ENCODE measurements around the gene ALG14. TPM values are rescaled to one million over a fixed set of nuclear protein-coding genes. Genes with fewer than 3 reads are reported as not detected.

ALG14 gene
- total and polyA plus RNA-seq, 2 donors (not counting 3 experiments of a cell fraction or from before 2014, with no cell fraction given): 2.6 to 8.6 TPM

GRCh38 chr1:95041491-95042165, 31.1 kb downstream of the ALG14 start:
- Histone ChIP-seq H4K20me1 (replicated peaks; ENCODE audit: control insufficient read depth, extremely low read depth, insufficient read depth, low read length) (no peaks in the 10 kb centered on the region), H3K36me3 (ENCODE audit: control insufficient read depth in 2 of 2, extremely low read depth in 1 of 2, insufficient read depth in 2 of 2, low read length in 2 of 2) (no peaks in the 10 kb centered on the region), H3K4me3 (replicated peaks in 1 of 3; ENCODE audit: insufficient read depth in 1 of 3, low read depth in 1 of 3, low read length in 3 of 3) (no peak overlapping the region), H3K9me1 (replicated peaks; ENCODE audit: control insufficient read depth, extremely low read depth, insufficient read depth, low read length) (no peaks in the 10 kb centered on the region), H3K9me3 (replicated peaks; ENCODE audit: control insufficient read depth, insufficient read depth, low read length) (no peaks in the 10 kb centered on the region), H3K27me3 (ENCODE audit: control insufficient read depth in 2 of 2, insufficient read depth in 2 of 2, low read length in 2 of 2) (no peaks in the 10 kb centered on the region), H3K9ac (replicated peaks; ENCODE audit: extremely low read depth, insufficient read depth, low read length) (no peak overlapping the region), H3K79me2 (ENCODE audit: control insufficient read depth, insufficient read depth, low read length) (no peaks in the 10 kb centered on the region), H3K4me1 (ENCODE audit: control insufficient read depth, extremely low read depth, insufficient read depth, low read length) (no peaks in the 10 kb centered on the region), H2AFZ (ENCODE audit: low read depth, low read length) (no peak overlapping the region), H3K27ac (ENCODE audit: insufficient read depth, low read depth, low read length) (no peak overlapping the region), H3K4me2 (ENCODE audit: insufficient read depth, low read length) (no peak overlapping the region)
- CTCF ChIA-PET: interaction anchor here (0.6 to 3.5 kb wide), 79 partner anchors 9 to 562 kb away, joined by 3 to 360 read pairs (median 7); partner anchors contain the start of genes ALG14, CNN3, RWDD3 and SLC44A3
- FAIRE-seq: peak; percentile 94
- dilution Hi-C loops (cut with MboI; ENCODE audit: extremely low pct_ligation_motif_present, low sequenced_read_pairs) (loop anchor here (25.0 kb wide), 1 partner anchor 129 kb away; no protein-coding TSS in a partner anchor), intact Hi-C loops (cut with micrococcal nuclease) (loop anchor here (1.0 to 2.0 kb wide), 5 partner anchors 15 to 561 kb away; partner anchors contain the start of gene CNN3)
- peak; percentile 83 for DNase-seq (ENCODE audit: low read depth, low spot score)
- TF ChIP-seq JUN (IDR thresholded peaks at IDR 0.05; ENCODE audit: borderline replicate concordance, insufficient read depth, insufficient read length, low read depth) (no peak), POLR2AphosphoS5 (IDR thresholded peaks at IDR 0.05; ENCODE audit: insufficient read depth, low read depth, low read length) (no peak), CTCF (IDR thresholded peaks at IDR 0.05; ENCODE audit: extremely low read depth in 1 of 2, insufficient read depth in 1 of 2, low read depth in 1 of 2, low read length in 2 of 2) (peak; percentile 68 to 72), GATA2 (IDR thresholded peaks at IDR 0.05; ENCODE audit: insufficient read depth, insufficient read length, low read depth, low read length) (no peak)
- POLR2A ChIA-PET: interaction anchor here (0.7 to 1.0 kb wide), 2 partner anchors 115 to 187 kb away, joined by 3 to 12 read pairs; partner anchors contain the start of gene CNN3
- no TSS peak for BruUV-seq (replicated peaks)

All from endothelial cell of umbilical vein (primary cell).